ENCODE data around the gene TTLL1. TPM values are rescaled to one million over a fixed set of nuclear protein-coding genes. Genes with fewer than 3 reads are reported as not detected.

The TTLL1 gene
- total and polyA plus RNA-seq, 2 of the 4 experiments (the other 2 are of a cell fraction) = 10.8 to 13.2 TPM

DNA sequence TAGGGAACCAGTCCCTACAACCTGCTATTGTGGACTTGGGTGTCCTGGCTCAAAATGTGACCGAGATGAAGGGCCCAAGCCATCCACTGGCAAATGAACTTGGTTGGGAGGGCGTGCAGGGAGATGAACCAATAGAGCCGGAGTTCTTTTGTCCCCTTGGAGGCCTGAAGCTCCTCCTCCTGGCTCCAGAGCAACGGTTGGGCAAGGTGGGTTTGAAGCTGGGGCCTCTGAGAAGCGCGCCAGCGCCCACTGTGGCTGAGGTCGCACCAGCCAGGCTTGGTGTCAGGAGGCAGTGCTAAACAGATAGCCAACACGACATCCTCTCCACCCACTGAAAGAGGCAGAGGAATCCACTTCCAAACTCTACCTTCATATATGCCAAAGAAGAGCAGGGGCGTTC is 38.2 kb downstream of the TTLL1 start:
- Histone ChIP-seq H2AK9ac (replicated peaks; ENCODE audit: low read depth, low read length, poor library complexity) (no peak overlapping the region), H3K18ac (ENCODE audit: low read depth, low read length) (no peak overlapping the region), H2BK20ac (ENCODE audit: low read depth, low read length) (no peak overlapping the region), H3K9me1 (ENCODE audit: insufficient read depth, low read length) (peaks cover 3% of the 10 kb centered on the region; the same call in 1 of the 2 replicates), H3K23ac (ENCODE audit: low read depth, low read length) (no peak overlapping the region), H3K14ac (replicated peaks; ENCODE audit: low read depth, low read length) (no peak overlapping the region), H3K4me1 (ENCODE audit: control insufficient read depth, insufficient read depth, low read length) (no peaks in the 10 kb centered on the region), H4K91ac (ENCODE audit: insufficient read depth, low read depth, low read length) (no peak overlapping the region), H4K5ac (ENCODE audit: low read depth, low read length) (no peak overlapping the region), H2BK15ac (ENCODE audit: low read depth, low read length) (no peak overlapping the region), H3K4ac (ENCODE audit: low read depth, low read length) (no peak overlapping the region), H3K4me3 (ENCODE audit: insufficient read depth, low read depth, low read length) (no peak overlapping the region), H2BK5ac (ENCODE audit: low read depth, low read length, poor library complexity, severe bottlenecking) (no peak overlapping the region), H2BK120ac (ENCODE audit: low read depth, low read length) (no peak overlapping the region), H3K4me2 (ENCODE audit: low read depth, low read length) (no peak overlapping the region), H3K9me3 (ENCODE audit: control insufficient read depth, insufficient read depth, low read length) (no peaks in the 10 kb centered on the region), H2AK5ac (ENCODE audit: low read depth, low read length) (no peak overlapping the region), H3K9ac (ENCODE audit: low read depth, low read length) (no peak overlapping the region), H4K8ac (ENCODE audit: low read depth in 2 of 2, low read length in 2 of 2) (no peak overlapping the region), H3K79me1 (ENCODE audit: low read depth in 1 of 2, low read length in 2 of 2) (no peaks in the 10 kb centered on the region), H2AFZ (replicated peaks; ENCODE audit: low read length, poor library complexity) (no peak overlapping the region), H3K27me3 (ENCODE audit: control insufficient read depth, insufficient read depth, low read length) (no peaks in the 10 kb centered on the region), H4K20me1 (ENCODE audit: insufficient read depth, low read length) (no peaks in the 10 kb centered on the region), H3K27ac (ENCODE audit: insufficient read depth, low read length) (no peak overlapping the region), H3K36me3 (ENCODE audit: control insufficient read depth, insufficient read depth, low read length) (peaks cover 14% of the 10 kb centered on the region), H3K56ac (ENCODE audit: extremely low read depth, insufficient read depth, low read length) (no peak overlapping the region)
- CTCF ChIA-PET = no interaction called here
- in situ Hi-C loops (cut with MboI; ENCODE audit: low sequenced_read_pairs) = no loop called here
- intact Hi-C loops (cut with micrococcal nuclease) = no loop called here
- DNase-seq (no peak), ATAC-seq (ENCODE audit: low read depth) (no peak)
- POLR2A ChIA-PET (ENCODE audit: unreplicated experiment) = no interaction called here
- TF ChIP-seq POLR2A (IDR thresholded peaks at IDR 0.05; ENCODE audit: low read depth, low read length) = no peak
- no peak for TF ChIP-seq NFE2L2 (IDR thresholded peaks at IDR 0.05; ENCODE audit: low read depth, low read length)
- TF ChIP-seq FOS (IDR thresholded peaks at IDR 0.05; ENCODE audit: low read depth, low read length) = no peak
- no peak for TF ChIP-seq BHLHE40 (IDR thresholded peaks at IDR 0.05; ENCODE audit: low read depth, low read length)
- no peak for TF ChIP-seq MAZ (IDR thresholded peaks at IDR 0.05; ENCODE audit: borderline replicate concordance, low read depth, low read length)
- TF ChIP-seq, protein P1, sequence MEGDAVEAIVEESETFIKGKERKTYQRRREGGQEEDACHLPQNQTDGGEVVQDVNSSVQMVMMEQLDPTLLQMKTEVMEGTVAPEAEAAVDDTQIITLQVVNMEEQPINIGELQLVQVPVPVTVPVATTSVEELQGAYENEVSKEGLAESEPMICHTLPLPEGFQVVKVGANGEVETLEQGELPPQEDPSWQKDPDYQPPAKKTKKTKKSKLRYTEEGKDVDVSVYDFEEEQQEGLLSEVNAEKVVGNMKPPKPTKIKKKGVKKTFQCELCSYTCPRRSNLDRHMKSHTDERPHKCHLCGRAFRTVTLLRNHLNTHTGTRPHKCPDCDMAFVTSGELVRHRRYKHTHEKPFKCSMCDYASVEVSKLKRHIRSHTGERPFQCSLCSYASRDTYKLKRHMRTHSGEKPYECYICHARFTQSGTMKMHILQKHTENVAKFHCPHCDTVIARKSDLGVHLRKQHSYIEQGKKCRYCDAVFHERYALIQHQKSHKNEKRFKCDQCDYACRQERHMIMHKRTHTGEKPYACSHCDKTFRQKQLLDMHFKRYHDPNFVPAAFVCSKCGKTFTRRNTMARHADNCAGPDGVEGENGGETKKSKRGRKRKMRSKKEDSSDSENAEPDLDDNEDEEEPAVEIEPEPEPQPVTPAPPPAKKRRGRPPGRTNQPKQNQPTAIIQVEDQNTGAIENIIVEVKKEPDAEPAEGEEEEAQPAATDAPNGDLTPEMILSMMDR (conservative IDR thresholded peaks at IDR 0.05; ENCODE audit: low read depth, low read length) = no peak
- TF ChIP-seq, protein P2, sequence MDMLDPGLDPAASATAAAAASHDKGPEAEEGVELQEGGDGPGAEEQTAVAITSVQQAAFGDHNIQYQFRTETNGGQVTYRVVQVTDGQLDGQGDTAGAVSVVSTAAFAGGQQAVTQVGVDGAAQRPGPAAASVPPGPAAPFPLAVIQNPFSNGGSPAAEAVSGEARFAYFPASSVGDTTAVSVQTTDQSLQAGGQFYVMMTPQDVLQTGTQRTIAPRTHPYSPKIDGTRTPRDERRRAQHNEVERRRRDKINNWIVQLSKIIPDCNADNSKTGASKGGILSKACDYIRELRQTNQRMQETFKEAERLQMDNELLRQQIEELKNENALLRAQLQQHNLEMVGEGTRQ (IDR thresholded peaks at IDR 0.05; ENCODE audit: low read depth, low read length) = no peak
- TF ChIP-seq MAFK (IDR thresholded peaks at IDR 0.05; ENCODE audit: low read depth, low read length) = no peak
- no peak for TF ChIP-seq RCOR1 (IDR thresholded peaks at IDR 0.05; ENCODE audit: insufficient replicate concordance, low read length)
- no peak for TF ChIP-seq MXI1 (IDR thresholded peaks at IDR 0.05; ENCODE audit: borderline replicate concordance, low read depth, low read length)
- no peak for TF ChIP-seq SMC3 (IDR thresholded peaks at IDR 0.05; ENCODE audit: low read depth, low read length)
- TF ChIP-seq RFX5 (IDR thresholded peaks at IDR 0.05; ENCODE audit: low read depth, low read length) = no peak
- TF ChIP-seq, protein P3, sequence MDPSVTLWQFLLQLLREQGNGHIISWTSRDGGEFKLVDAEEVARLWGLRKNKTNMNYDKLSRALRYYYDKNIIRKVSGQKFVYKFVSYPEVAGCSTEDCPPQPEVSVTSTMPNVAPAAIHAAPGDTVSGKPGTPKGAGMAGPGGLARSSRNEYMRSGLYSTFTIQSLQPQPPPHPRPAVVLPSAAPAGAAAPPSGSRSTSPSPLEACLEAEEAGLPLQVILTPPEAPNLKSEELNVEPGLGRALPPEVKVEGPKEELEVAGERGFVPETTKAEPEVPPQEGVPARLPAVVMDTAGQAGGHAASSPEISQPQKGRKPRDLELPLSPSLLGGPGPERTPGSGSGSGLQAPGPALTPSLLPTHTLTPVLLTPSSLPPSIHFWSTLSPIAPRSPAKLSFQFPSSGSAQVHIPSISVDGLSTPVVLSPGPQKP (IDR thresholded peaks at IDR 0.05; ENCODE audit: borderline replicate concordance, low read depth, low read length) = no peak
- TF ChIP-seq CHD1 (IDR thresholded peaks at IDR 0.05; ENCODE audit: low read depth, low read length) = no peak
- TF ChIP-seq CEBPB (IDR thresholded peaks at IDR 0.05; ENCODE audit: low read depth, low read length) = no peak
- TF ChIP-seq RAD21 (IDR thresholded peaks at IDR 0.05; ENCODE audit: low read length) = no peak
- WGBS, 2 experiments (ENCODE audit: extremely low coverage in 2 of 2, insufficient read length in 1 of 2) = 67% methylated on average over 3 of the region's 10 CpGs; no CpG with 5 or more reads in 1 of the 2 experiments
- dilution Hi-C loops (cut with HindIII; ENCODE audit: low sequenced_read_pairs, unreplicated experiment) = no loop called here
- BruUV-seq (replicated peaks) = no TSS peak
